ENCODE results near the gene CD38. TPM values are rescaled to one million over a fixed set of nuclear protein-coding genes. Genes with fewer than 3 reads are reported as not detected.

Gene CD38
- total RNA-seq, 1 donor from 2014 or later = 1.0 TPM

GRCh38 chr4:15794905-15795304 lies 16.8 kb downstream of the CD38 start:
- FAIRE-seq (no peak), DNase-seq (ENCODE audit: low read depth) (peak; percentile 47)
- no peaks in the 10 kb centered on the region for H3K36me3 ChIP-seq (ENCODE audit: insufficient read depth, low read length)
- Mint-ChIP-seq H3K9me3 (ENCODE audit: unreplicated experiment) (no peaks in the 10 kb centered on the region), H3K27ac (ENCODE audit: unreplicated experiment) (no peak overlapping the region), H3K4me1 (ENCODE audit: low read depth, unreplicated experiment) (peaks cover 8% of the 10 kb centered on the region), H3K27me3 (ENCODE audit: low read depth, unreplicated experiment) (no peaks in the 10 kb centered on the region), H3K4me3 (ENCODE audit: unreplicated experiment) (no peak overlapping the region), H3K36me3 (ENCODE audit: low read depth, unreplicated experiment) (no peaks in the 10 kb centered on the region)
- no peak overlapping the region for H3K4me2 ChIP-seq (ENCODE audit: low read length)
- no peaks in the 10 kb centered on the region for H3K27me3 ChIP-seq (ENCODE audit: insufficient read depth, low read length)
- no peaks in the 10 kb centered on the region for H4K20me1 ChIP-seq (ENCODE audit: insufficient read depth, low read length)
- H3K79me2 ChIP-seq (ENCODE audit: insufficient read depth, low read length) = no peaks in the 10 kb centered on the region
- H3K9me3 ChIP-seq (ENCODE audit: insufficient read depth, low read depth, low read length) = no peaks in the 10 kb centered on the region
- no peak overlapping the region for H3K27ac ChIP-seq (ENCODE audit: low read depth, low read length)
- H2AFZ ChIP-seq (ENCODE audit: low read depth, low read length) = no peak overlapping the region
- no peak overlapping the region for H3K4me3 ChIP-seq (ENCODE audit: insufficient read depth, low read depth, low read length)
- H3K9ac ChIP-seq (ENCODE audit: low read length) = no peak overlapping the region
- TF ChIP-seq EZH2 (IDR thresholded peaks at IDR 0.05; ENCODE audit: insufficient read depth, low read length) (no peak), CTCF (IDR thresholded peaks at IDR 0.05; ENCODE audit: insufficient read depth, low read depth, low read length) (no peak)
- no peaks in the 10 kb centered on the region for H3K4me1 ChIP-seq (ENCODE audit: insufficient read depth, low read length)

GRCh38 chr4:15797320-15797719 lies 19.2 kb downstream of the CD38 start:
- TF ChIP-seq EZH2 (IDR thresholded peaks at IDR 0.05; ENCODE audit: insufficient read depth, low read length) (no peak), CTCF (IDR thresholded peaks at IDR 0.05; ENCODE audit: insufficient read depth, low read depth, low read length) (no peak)
- Histone ChIP-seq H3K27me3 (ENCODE audit: insufficient read depth, low read length) (no peaks in the 10 kb centered on the region), H3K36me3 (ENCODE audit: insufficient read depth, low read length) (no peaks in the 10 kb centered on the region), H3K9me3 (ENCODE audit: insufficient read depth, low read depth, low read length) (no peaks in the 10 kb centered on the region), H3K9ac (ENCODE audit: low read length) (no peak overlapping the region), H3K4me3 (ENCODE audit: insufficient read depth, low read depth, low read length) (no peak overlapping the region), H4K20me1 (ENCODE audit: insufficient read depth, low read length) (no peaks in the 10 kb centered on the region), H3K4me1 (ENCODE audit: insufficient read depth, low read length) (no peaks in the 10 kb centered on the region), H2AFZ (ENCODE audit: low read depth, low read length) (no peak overlapping the region), H3K79me2 (ENCODE audit: insufficient read depth, low read length) (no peaks in the 10 kb centered on the region), H3K27ac (ENCODE audit: low read depth, low read length) (no peak overlapping the region), H3K4me2 (ENCODE audit: low read length) (no peak overlapping the region)
- Mint-ChIP-seq H3K9me3 (ENCODE audit: unreplicated experiment) (no peaks in the 10 kb centered on the region), H3K36me3 (ENCODE audit: low read depth, unreplicated experiment) (no peaks in the 10 kb centered on the region), H3K27me3 (ENCODE audit: low read depth, unreplicated experiment) (no peaks in the 10 kb centered on the region), H3K4me1 (ENCODE audit: low read depth, unreplicated experiment) (peaks cover 8% of the 10 kb centered on the region), H3K27ac (ENCODE audit: unreplicated experiment) (no peak overlapping the region), H3K4me3 (ENCODE audit: unreplicated experiment) (no peak overlapping the region)
- no peak for DNase-seq (ENCODE audit: low read depth)
- no peak for FAIRE-seq

- Histone ChIP-seq H4K20me1 (ENCODE audit: insufficient read depth, low read length) (no peaks in the 10 kb centered on the region), H3K36me3 (ENCODE audit: insufficient read depth, low read length) (no peaks in the 10 kb centered on the region), H3K9me3 (ENCODE audit: insufficient read depth, low read depth, low read length) (no peaks in the 10 kb centered on the region), H3K27me3 (ENCODE audit: insufficient read depth, low read length) (no peaks in the 10 kb centered on the region), H3K27ac (ENCODE audit: low read depth, low read length) (no peak overlapping the region), H3K4me3 (ENCODE audit: insufficient read depth, low read depth, low read length) (no peak overlapping the region), H3K9ac (ENCODE audit: low read length) (no peak overlapping the region), H3K4me1 (ENCODE audit: insufficient read depth, low read length) (no peaks in the 10 kb centered on the region), H2AFZ (ENCODE audit: low read depth, low read length) (no peak overlapping the region), H3K79me2 (ENCODE audit: insufficient read depth, low read length) (no peaks in the 10 kb centered on the region), H3K4me2 (ENCODE audit: low read length) (no peak overlapping the region)
- DNase-seq (ENCODE audit: low read depth) (no peak), FAIRE-seq (no peak)
- no peak overlapping the region for H3K4me3 Mint-ChIP-seq (ENCODE audit: unreplicated experiment)
- TF ChIP-seq EZH2 (IDR thresholded peaks at IDR 0.05; ENCODE audit: insufficient read depth, low read length) (no peak), CTCF (IDR thresholded peaks at IDR 0.05; ENCODE audit: insufficient read depth, low read depth, low read length) (no peak)
- peaks cover 8% of the 10 kb centered on the region for H3K4me1 Mint-ChIP-seq (ENCODE audit: low read depth, unreplicated experiment)
- H3K27me3 Mint-ChIP-seq (ENCODE audit: low read depth, unreplicated experiment) = no peaks in the 10 kb centered on the region
- no peaks in the 10 kb centered on the region for H3K9me3 Mint-ChIP-seq (ENCODE audit: unreplicated experiment)
- H3K27ac Mint-ChIP-seq (ENCODE audit: unreplicated experiment) = no peak overlapping the region
- no peaks in the 10 kb centered on the region for H3K36me3 Mint-ChIP-seq (ENCODE audit: low read depth, unreplicated experiment)
Observed at GRCh38 chr4:15799141-15799540, 21.0 kb downstream of the CD38 start.

All from astrocyte (in vitro differentiated cells and primary cell).